Thyroid gland (tissue), 4 donors: ENCODE data around the gene NKX2-4.

Source experiments
- CTCF ChIP-seq, 6 experiments: fragments of 200-600 bp in 3 of 6; fragments of 450-650 bp in 3 of 6; sonication (generic) in 3 of 6; IDR thresholded peaks; one replicate each; pipeline ENCODE4 v1.5.1; 2016 to 2019; ENCODE audit warnings: antibody characterized with exemption in 6 of 6, mild to moderate bottlenecking in 2 of 6, inconsistent platforms in 1 of 6, moderate library complexity in 1 of 6
- POLR2A ChIP-seq, 2 donors: fragments of 450-650 bp; IDR thresholded peaks; one replicate each; pipeline ENCODE4 v1.6.1; 2017; ENCODE audit warnings: antibody characterized with exemption in 2 of 2, mild to moderate bottlenecking in 2 of 2, moderate library complexity in 1 of 2

- no peak for TF ChIP-seq CTCF (IDR thresholded peaks at IDR 0.05)
- TF ChIP-seq POLR2A (IDR thresholded peaks at IDR 0.05) = no peak
Observed at GRCh38 chr20:21358737-21359136, 38.6 kb downstream of the NKX2-4 start.
